GM19372 (cell line): Measurements from ENCODE around the gene SAP25.
"Not testable (repeated sequence)": the region's sequence is repeated elsewhere in the genome, so short reads cannot be mapped to it uniquely, and the experiment has no call there.

Experiments used
- ATAC-seq: cut with Tn5 transposase; IDR thresholded peaks from one replicate; pipeline ENCODE4 v1.9.1; 2021; ENCODE audit warnings: mild to moderate bottlenecking, low read depth, moderate library complexity; ENCODE audit not compliant: unreplicated experiment

Gene SAP25

DNA sequence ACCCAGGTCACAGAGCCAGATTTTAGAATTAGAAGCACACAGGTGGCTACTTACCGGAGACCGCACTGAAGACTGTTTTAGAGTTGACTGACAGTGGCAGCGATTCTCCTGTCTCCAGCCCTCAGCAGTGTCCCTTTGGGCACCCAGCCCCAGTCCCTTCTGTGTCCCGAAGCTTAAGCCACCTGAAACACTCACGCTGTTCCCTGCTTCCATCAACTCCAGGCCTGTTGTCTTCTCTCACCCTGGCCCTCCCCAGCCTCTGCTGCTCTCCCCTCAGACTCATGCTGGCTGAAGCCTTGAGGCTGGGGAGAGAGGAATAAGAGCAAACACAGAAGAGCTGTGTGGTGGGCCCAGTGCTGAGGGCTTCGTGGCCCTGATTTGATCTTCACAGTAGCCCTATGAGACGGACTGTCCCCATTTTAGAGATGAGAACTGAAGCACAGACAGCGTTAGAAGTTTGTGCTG, 10.6 kb downstream of the SAP25 start:
- ATAC-seq = no peak

- no peak for ATAC-seq
Observed at GRCh38 chr7:100562195-100563099, 11.3 kb downstream of the SAP25 start.

DNA sequence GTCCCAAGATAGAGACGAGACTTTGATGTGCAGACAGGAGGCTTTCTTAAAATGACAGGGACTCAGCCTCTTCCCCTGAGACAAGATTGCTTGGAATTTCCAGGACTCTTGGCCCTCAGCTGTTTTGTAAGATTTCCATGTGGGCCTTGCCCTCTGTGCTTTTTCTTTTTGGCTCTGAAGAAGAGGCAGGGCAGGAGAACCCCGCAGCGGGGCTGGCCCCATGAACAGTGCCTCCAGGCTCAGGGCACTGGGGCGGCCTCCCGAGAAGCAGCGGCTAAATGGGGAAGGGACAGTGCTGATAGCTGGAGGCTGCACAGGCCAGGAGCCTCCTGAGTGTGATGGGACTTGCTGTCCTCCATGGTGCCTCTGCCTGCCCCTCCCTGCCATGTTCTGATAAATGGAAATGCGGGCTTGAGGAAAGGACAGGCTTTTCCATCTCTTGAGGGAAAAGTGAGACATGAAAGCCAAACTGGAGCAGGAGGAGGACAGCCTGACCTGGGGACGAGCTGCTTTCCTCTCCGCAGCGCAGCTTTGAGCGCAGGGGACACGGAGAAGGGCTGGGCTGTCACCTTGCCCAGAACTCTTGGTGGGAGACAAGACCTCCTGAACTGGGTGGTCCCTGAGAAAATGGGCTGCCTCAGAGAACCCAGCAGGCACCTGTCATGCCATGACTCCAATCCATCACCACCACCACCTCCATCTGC, 12.1 kb downstream of the SAP25 start:
- ATAC-seq = no peak

- no peak for ATAC-seq
Observed at GRCh38 chr7:100559127-100559526, 14.6 kb downstream of the SAP25 start.

- no peak for ATAC-seq
Observed at GRCh38 chr7:100556541-100556940, 17.2 kb downstream of the SAP25 start.

DNA sequence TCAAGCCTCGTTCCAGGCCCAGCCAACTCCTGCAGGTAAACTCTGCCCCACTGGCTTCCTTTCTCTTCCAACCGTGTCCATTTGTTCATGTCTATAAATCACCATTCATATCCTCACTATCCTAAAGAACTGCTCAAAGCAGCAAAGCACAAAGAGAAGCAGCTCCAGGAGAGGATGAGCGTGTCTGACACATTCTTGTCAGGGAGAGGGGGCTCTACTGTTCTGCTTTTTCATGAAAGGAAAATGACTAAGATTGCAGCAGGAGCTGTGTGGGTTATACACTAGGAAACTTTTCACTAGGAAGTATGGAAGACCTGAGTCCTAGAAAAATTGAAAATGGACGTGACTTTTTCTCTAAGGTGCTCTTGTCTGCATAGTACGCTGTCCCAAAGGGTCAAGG, 18.0 kb downstream of the SAP25 start:
- ATAC-seq = no peak

GRCh38 chr7:100553032-100553431, 20.7 kb downstream of the SAP25 start:
- no peak for ATAC-seq

- ATAC-seq = no peak
Observed at GRCh38 chr7:100552532-100552931, 21.2 kb downstream of the SAP25 start.

- not testable (repeated sequence) for ATAC-seq
Observed at GRCh38 chr7:100548446-100548845, 25.3 kb downstream of the SAP25 start.

- ATAC-seq = no peak
Observed at GRCh38 chr7:100547872-100548271, 25.8 kb downstream of the SAP25 start.

DNA sequence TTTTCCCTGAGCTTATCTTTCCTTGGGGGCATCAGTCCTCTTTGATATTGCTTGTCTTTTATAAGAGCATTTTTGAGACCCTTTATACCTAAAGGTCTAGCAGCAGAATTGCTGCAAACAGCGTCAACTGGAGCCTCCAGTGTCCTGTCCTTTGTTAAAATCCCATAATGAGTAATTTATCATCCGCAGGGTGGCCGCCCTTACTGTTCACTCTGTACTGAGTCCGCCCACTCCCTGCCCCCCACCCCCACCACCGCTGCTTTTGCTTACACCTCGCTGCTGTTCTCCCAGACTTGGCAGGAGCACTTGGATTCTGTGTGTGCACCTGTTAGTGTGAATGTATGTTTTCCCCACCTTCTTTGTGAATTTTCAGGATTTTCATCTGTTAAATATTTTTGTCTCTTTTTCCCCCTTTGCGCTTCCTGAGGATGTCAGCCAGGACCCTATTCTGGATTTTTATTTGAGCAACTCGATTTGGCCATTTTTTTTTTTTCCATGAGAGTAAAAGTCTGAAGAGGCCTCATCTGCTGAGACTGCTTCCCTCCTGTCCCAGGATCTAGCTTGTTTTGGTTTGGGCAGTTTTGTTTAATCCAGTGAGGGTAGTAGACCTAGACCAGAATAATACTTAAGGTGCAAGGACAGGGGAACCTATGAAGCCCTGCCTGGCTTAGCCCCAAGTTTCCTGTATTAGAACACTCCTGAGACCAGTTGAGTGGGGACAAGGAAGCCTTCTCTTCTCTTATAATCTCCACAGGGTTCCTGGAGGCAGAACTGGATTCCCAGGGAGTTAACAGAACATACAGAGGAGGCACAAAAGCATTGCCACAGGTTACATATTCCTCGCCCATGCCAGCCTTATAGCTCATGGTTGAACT, 26.5 kb downstream of the SAP25 start:
- ATAC-seq = no peak

- peak; percentile 44 for ATAC-seq
Observed at GRCh38 chr7:100546129-100546925, 27.4 kb downstream of the SAP25 start.

- no peak for ATAC-seq
Observed at GRCh38 chr7:100545360-100546128, 28.2 kb downstream of the SAP25 start.

GRCh38 chr7:100544967-100545359, 28.7 kb downstream of the SAP25 start:
- ATAC-seq = no peak

DNA sequence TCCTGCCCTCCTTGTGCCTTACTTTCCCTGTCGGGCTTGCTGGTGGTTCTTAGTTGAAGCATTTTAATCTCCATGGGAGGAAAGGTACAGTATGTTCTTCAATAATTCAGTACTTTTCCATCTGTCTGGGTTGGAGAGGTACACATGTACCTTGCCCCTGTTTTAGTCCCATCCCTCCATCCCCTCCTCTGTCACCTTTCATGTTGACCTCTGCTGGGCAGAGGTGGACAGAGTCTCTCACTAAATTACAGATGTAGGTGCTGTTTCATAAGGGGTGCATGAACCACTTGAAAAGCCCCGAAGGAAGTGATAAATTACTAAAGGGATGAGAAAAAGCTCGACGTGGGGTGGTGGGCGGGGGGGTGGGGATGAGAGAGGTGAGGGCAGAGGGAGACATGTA, 29.3 kb downstream of the SAP25 start:
- ATAC-seq = no peak

- no peak for ATAC-seq
Observed at GRCh38 chr7:100543586-100543985, 30.1 kb downstream of the SAP25 start.

GRCh38 chr7:100541309-100541708, 32.4 kb downstream of the SAP25 start:
- ATAC-seq = not testable (repeated sequence)

- ATAC-seq = no peak
Observed at GRCh38 chr7:100540073-100540723, 33.5 kb downstream of the SAP25 start.
